Brain microvascular endothelial cell (primary cell): Measurements from ENCODE around the gene SNAP91.
"Not testable (repeated sequence)": the region's sequence is repeated elsewhere in the genome, so short reads cannot be mapped to it uniquely, and the experiment has no call there.

ENCODE experiments used
- DNase-seq: peaks from one replicate; pipeline ENCODE4 v3.0.0-alpha.2; 2020
- H3K27ac ChIP-seq: fragments of 250-450 bp; sonication (Bioruptor Pico); 2 replicates; pipeline ENCODE4 v1.5.1; 2020; ENCODE audit warnings: mild to moderate bottlenecking, moderate library complexity
- H3K27me3 ChIP-seq: fragments of 250-450 bp; sonication (Bioruptor Pico); replicated peaks from 2 replicates; pipeline ENCODE4 v1.5.1; 2020; ENCODE audit warnings: mild to moderate bottlenecking
- H3K36me3 ChIP-seq: fragments of 250-450 bp; sonication (Bioruptor Pico); replicated peaks from 2 replicates; pipeline ENCODE4 v1.5.1; 2020; ENCODE audit warnings: mild to moderate bottlenecking
- H3K4me3 ChIP-seq: 2 replicates; pipeline ENCODE4 v1.5.1; 2011; ENCODE audit warnings: low read depth, mild to moderate bottlenecking, control low read depth, low read length, moderate library complexity
- in situ Hi-C: cut with HindIII; loops from 2 replicates; pipeline ENCODE4 v1.10.0; 2017; ENCODE audit warnings: low sequenced_read_pairs, low pct_ligation_motif_present
- TF ChIP-seq, protein P1 (sequence below): IDR thresholded peaks from 2 replicates; pipeline ENCODE4 v1.5.1; 2011; ENCODE audit warnings: low read depth, mild to moderate bottlenecking, moderate library complexity, low read length, control low read depth, inconsistent platforms; ENCODE audit errors: missing control alignments

SNAP91 gene

DNA sequence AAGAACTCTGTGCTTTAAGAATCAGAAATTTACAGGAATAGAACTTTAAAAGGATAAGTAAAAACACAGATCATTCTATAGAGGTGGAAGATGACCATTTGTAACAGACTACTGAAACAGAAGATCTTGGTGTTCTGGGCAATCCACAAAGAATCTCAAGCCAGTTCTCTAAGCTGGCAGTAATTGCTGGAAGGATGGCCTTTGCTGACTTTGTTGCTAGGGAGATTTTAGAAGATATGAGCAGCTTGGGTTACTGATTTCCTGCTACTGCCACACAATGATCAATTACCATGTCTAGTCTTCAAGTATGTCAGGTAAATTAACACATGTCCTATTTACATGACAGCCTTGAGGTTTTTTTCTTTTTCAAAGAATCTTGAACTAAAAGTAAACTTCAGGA lies 31.1 kb downstream of the SNAP91 start:
- in situ Hi-C loops = no loop called here
- no peak for DNase-seq

DNA sequence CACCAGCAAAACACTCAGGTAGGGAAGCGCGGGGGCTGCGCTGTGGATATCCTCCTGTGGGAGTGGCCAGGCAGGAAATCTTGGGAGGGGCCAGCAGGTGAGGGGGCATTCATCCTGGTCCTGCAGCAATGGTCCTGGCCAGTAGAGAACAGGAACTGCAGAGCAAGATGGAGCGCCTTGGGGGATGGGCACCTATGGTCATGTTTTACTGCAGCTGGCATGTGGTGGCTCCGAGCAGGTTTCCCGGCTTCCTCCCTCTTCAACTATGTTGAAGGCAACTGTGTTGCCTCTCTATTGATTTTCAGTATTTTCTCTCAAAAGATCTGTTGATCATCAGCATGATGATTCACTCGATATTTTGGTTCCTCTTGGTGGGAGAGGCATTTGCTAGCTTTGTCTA lies 70.9 kb downstream of the SNAP91 start:
- DNase-seq = no peak
- Histone ChIP-seq H3K27me3 (no peaks in the 10 kb centered on the region), H3K27ac (no peak overlapping the region), H3K36me3 (no peaks in the 10 kb centered on the region), H3K4me3 (no peak overlapping the region)
- in situ Hi-C loops = no loop called here
- TF ChIP-seq, protein P1, sequence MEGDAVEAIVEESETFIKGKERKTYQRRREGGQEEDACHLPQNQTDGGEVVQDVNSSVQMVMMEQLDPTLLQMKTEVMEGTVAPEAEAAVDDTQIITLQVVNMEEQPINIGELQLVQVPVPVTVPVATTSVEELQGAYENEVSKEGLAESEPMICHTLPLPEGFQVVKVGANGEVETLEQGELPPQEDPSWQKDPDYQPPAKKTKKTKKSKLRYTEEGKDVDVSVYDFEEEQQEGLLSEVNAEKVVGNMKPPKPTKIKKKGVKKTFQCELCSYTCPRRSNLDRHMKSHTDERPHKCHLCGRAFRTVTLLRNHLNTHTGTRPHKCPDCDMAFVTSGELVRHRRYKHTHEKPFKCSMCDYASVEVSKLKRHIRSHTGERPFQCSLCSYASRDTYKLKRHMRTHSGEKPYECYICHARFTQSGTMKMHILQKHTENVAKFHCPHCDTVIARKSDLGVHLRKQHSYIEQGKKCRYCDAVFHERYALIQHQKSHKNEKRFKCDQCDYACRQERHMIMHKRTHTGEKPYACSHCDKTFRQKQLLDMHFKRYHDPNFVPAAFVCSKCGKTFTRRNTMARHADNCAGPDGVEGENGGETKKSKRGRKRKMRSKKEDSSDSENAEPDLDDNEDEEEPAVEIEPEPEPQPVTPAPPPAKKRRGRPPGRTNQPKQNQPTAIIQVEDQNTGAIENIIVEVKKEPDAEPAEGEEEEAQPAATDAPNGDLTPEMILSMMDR = no peak

More for the DNA sequence above, 31.1 kb downstream of the SNAP91 start:
- H3K4me3 ChIP-seq = no peak overlapping the region
- H3K27ac ChIP-seq = no peak overlapping the region
- no peaks in the 10 kb centered on the region for H3K36me3 ChIP-seq
- TF ChIP-seq, protein P1 = no peak
- no peaks in the 10 kb centered on the region for H3K27me3 ChIP-seq

DNA sequence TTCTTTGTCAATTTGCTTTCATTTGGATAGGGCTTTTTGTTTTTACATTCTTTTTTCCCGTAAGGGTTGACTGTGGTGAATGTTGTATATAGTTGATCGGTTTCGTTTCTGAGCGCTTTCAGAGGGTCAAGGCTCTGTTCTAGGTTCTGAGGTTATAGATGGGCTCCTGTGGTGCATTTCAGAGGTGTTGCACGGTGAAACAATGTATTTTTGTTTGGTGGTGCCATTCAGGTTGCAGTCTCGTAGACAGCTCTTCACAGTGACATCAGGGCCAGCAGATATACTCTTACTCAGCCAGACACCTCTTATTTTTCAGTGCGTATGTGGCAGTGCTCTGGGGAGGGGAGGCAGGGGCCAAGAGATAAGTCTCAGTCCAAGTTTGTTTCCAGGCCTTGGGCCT lies 72.1 kb downstream of the SNAP91 start:
- no peak overlapping the region for H3K4me3 ChIP-seq
- in situ Hi-C loops = no loop called here
- H3K27me3 ChIP-seq = no peaks in the 10 kb centered on the region
- no peak overlapping the region for H3K27ac ChIP-seq
- DNase-seq = no peak
- TF ChIP-seq, protein P1 = no peak
- no peaks in the 10 kb centered on the region for H3K36me3 ChIP-seq

DNA sequence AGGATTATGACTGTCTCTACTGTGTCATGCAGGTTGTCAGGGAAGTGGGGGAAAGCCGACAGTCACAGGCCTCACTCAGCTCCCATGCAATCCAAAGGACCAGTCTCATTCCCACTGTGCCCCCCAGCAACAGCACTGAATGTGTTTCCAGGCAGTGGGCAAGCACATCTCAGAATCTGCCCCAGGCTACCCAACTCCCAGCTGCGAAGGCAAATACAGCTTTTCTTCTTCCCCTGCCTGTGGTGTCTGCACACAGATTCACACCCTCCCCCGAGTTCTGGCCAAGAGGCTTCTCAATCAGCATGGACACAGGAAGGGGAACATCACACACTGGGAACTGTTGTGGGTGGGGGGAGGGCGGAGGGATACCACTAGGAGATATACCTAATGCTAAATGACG lies 75.3 kb downstream of the SNAP91 start:
- DNase-seq = no peak
- no peaks in the 10 kb centered on the region for H3K27me3 ChIP-seq
- no peak overlapping the region for H3K27ac ChIP-seq
- no peak overlapping the region for H3K4me3 ChIP-seq
- in situ Hi-C loops = no loop called here
- H3K36me3 ChIP-seq = no peaks in the 10 kb centered on the region
- TF ChIP-seq, protein P1 = no peak

DNA sequence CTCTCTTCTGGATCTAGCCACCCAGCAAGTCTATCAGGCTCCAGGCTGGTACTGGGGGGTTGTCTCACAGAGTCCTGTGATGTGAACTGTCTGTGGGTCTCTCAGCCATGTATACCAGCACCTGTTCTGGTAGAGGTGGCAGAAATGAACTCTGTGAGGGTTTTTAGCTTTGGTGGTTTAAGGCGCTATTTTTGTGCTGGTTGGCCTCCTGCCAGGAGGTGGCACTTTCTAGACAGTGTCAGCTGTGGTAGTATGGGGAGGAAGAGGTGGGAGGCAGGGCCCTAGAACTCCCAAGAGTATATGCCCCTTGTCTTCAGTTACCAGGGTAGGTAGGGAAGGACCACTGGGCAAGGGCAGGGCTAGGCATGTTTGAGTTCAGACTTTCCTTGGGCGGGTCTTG lies 75.8 kb downstream of the SNAP91 start:
- DNase-seq = no peak
- in situ Hi-C loops = no loop called here
- no peak overlapping the region for H3K27ac ChIP-seq
- H3K27me3 ChIP-seq = no peaks in the 10 kb centered on the region
- H3K4me3 ChIP-seq = no peak overlapping the region
- no peaks in the 10 kb centered on the region for H3K36me3 ChIP-seq
- TF ChIP-seq, protein P1 = no peak

DNA sequence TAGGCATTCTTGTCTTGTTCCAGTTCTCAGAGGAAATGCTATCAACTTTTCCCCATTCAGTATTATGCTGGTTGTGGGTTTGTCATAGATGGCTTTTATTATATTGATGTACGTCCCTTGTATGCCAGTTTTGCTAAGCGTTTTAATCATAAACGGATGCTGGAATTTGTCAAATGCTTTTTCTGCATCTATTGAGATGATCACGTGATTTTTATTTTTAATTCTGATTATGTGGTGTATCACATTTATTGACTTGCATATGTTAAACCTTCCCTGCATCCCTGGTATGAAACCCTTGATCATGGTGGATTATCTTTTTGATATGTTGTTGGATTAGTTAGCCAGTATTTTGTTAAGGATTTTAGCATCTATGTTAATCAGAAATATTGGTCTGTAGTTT lies 79.0 kb downstream of the SNAP91 start:
- in situ Hi-C loops, H3K27me3 ChIP-seq, H3K36me3 ChIP-seq, H3K27ac ChIP-seq, H3K4me3 ChIP-seq, DNase-seq: not testable (repeated sequence)
